WTC11 (cell line): Measurements from ENCODE around the gene PAQR8.

Experiments used
- ARID4B ChIP-seq: sonication (generic); formaldehyde crosslinking; IDR thresholded peaks from 2 replicates; pipeline ENCODE4 v1.8.0; 2023; ENCODE audit warnings: missing genetic modification reagents, mild to moderate bottlenecking, borderline replicate concordance
- ATF2 ChIP-seq: sonication (generic); formaldehyde crosslinking; IDR thresholded peaks from 2 replicates; pipeline ENCODE4 v1.8.1; 2022; ENCODE audit warnings: low read depth, missing genetic modification reagents, borderline replicate concordance
- CTCF ChIP-seq: fragments of 200-600 bp; IDR thresholded peaks from 2 replicates; pipeline ENCODE4 v1.8.0; 2022; ENCODE audit warnings: antibody characterized with exemption
- E2F5 ChIP-seq: sonication (generic); formaldehyde crosslinking; IDR thresholded peaks from 2 replicates; pipeline ENCODE4 v1.8.1; 2022; ENCODE audit warnings: mild to moderate bottlenecking, moderate library complexity, missing genetic modification reagents
- ESRRA ChIP-seq: sonication (generic); formaldehyde crosslinking; IDR thresholded peaks from 2 replicates; pipeline ENCODE4 v1.8.1; 2022; ENCODE audit warnings: mild to moderate bottlenecking, missing genetic modification reagents, borderline replicate concordance
- ETV6 ChIP-seq: sonication (generic); formaldehyde crosslinking; IDR thresholded peaks from 2 replicates; pipeline ENCODE4 v1.8.1; 2022; ENCODE audit warnings: mild to moderate bottlenecking, missing genetic modification reagents
- HMGXB4 ChIP-seq: sonication (generic); formaldehyde crosslinking; IDR thresholded peaks from 2 replicates; pipeline ENCODE4 v1.8.1; 2023; ENCODE audit warnings: mild to moderate bottlenecking, moderate library complexity, missing genetic modification reagents
- MAX ChIP-seq: sonication (generic); formaldehyde crosslinking; IDR thresholded peaks from 2 replicates; pipeline ENCODE4 v1.8.0; 2022; ENCODE audit warnings: mild to moderate bottlenecking, missing genetic modification reagents
- RELA ChIP-seq: sonication (generic); formaldehyde crosslinking; IDR thresholded peaks from 2 replicates; pipeline ENCODE4 v1.8.1; 2022; ENCODE audit warnings: missing genetic modification reagents, mild to moderate bottlenecking, borderline replicate concordance
- SP1 ChIP-seq: sonication (generic); formaldehyde crosslinking; conservative IDR thresholded peaks from 2 replicates; pipeline ENCODE4 v1.8.1; 2022; ENCODE audit warnings: missing genetic modification reagents
- TEAD4 ChIP-seq: sonication (generic); formaldehyde crosslinking; IDR thresholded peaks from 2 replicates; pipeline ENCODE4 v1.8.0; 2022; ENCODE audit warnings: mild to moderate bottlenecking, missing genetic modification reagents
- USF2 ChIP-seq: sonication (generic); formaldehyde crosslinking; IDR thresholded peaks from 2 replicates; pipeline ENCODE4 v1.8.1; 2023; ENCODE audit warnings: mild to moderate bottlenecking, missing genetic modification reagents, moderate library complexity
- ZNF416 ChIP-seq: fragments of 250-450 bp; sonication (Bioruptor Pico); IDR thresholded peaks from 2 replicates; pipeline ENCODE4 v1.9.0; 2021; ENCODE audit warnings: mild to moderate bottlenecking, inconsistent platforms
- ZNF423 ChIP-seq: fragments of 250-450 bp; sonication (Bioruptor Pico); IDR thresholded peaks from 2 replicates; pipeline ENCODE4 v2.1.2; 2022; ENCODE audit warnings: mild to moderate bottlenecking, moderate library complexity

- TF ChIP-seq CTCF (no peak), ZNF423 (CRISPR knock-in tag) (no peak), ATF2 (CRISPR knock-in tag) (no peak), ZNF416 (CRISPR knock-in tag) (no peak), HMGXB4 (CRISPR knock-in tag) (no peak), ETV6 (no peak), SP1 (CRISPR knock-in tag) (no peak), RELA (CRISPR knock-in tag) (no peak), ARID4B (no peak), ESRRA (CRISPR knock-in tag) (no peak), MAX (CRISPR knock-in tag) (no peak), TEAD4 (CRISPR knock-in tag) (no peak), USF2 (CRISPR knock-in tag) (no peak), E2F5 (CRISPR knock-in tag) (no peak)
These were observed 49.0 kb downstream of the PAQR8 start for GRCh38 chr6:52410979-52411378.
